ENCODE results near the gene LMCD1. TPM values are rescaled to one million over a fixed set of nuclear protein-coding genes. Genes with fewer than 3 reads are reported as not detected.

LMCD1 gene
- total and polyA plus RNA-seq, 2 experiments from 2014 or later: 21.8 to 35.3 TPM

- no peaks in the 10 kb centered on the region for H3K36me3 Mint-ChIP-seq (ENCODE audit: low read depth)
- H3K36me3 ChIP-seq (ENCODE audit: insufficient read depth): no peaks in the 10 kb centered on the region
- H3K79me2 ChIP-seq (replicated peaks; ENCODE audit: insufficient read depth): no peaks in the 10 kb centered on the region
- no peaks in the 10 kb centered on the region for H3K9me3 Mint-ChIP-seq
- H3K9me2 ChIP-seq (ENCODE audit: insufficient read depth): no peaks in the 10 kb centered on the region
- H3K27ac Mint-ChIP-seq: no peak overlapping the region
- H3K4me1 ChIP-seq (ENCODE audit: insufficient read depth): no peaks in the 10 kb centered on the region
- H3F3A ChIP-seq (replicated peaks; ENCODE audit: low read depth): no peaks in the 10 kb centered on the region
- H3K4me3 Mint-ChIP-seq: no peak overlapping the region
- no peaks in the 10 kb centered on the region for H3K4me1 Mint-ChIP-seq
- H2AFZ ChIP-seq: no peak overlapping the region
- no peaks in the 10 kb centered on the region for H3K27me3 ChIP-seq (ENCODE audit: insufficient read depth)
- no peaks in the 10 kb centered on the region for H3K27me3 Mint-ChIP-seq (ENCODE audit: insufficient read depth, low read depth, poor library complexity)
- no peak overlapping the region for H3K4me3 ChIP-seq
- no peak for TF ChIP-seq ZNF331 (CRISPR knock-in tag; IDR thresholded peaks at IDR 0.05; ENCODE audit: low read depth)
- H3K4me2 ChIP-seq: no peak overlapping the region
- H3K27ac ChIP-seq (ENCODE audit: low read depth): no peak overlapping the region
- DNase-seq (ENCODE audit: low spot score) (no peak), ATAC-seq (peak; percentile 48; the same call in 2 of the 3 replicates)
- no peaks in the 10 kb centered on the region for H4K20me1 ChIP-seq (replicated peaks; ENCODE audit: insufficient read depth)
Observed at GRCh38 chr3:8593021-8593827, 91.6 kb downstream of the LMCD1 start.

GRCh38 chr3:8595252-8595651, 93.6 kb downstream of the LMCD1 start:
- Histone ChIP-seq H3K27me3 (ENCODE audit: insufficient read depth) (no peaks in the 10 kb centered on the region), H3F3A (replicated peaks; ENCODE audit: low read depth) (no peaks in the 10 kb centered on the region), H3K27ac (ENCODE audit: low read depth) (no peak overlapping the region), H2AFZ (no peak overlapping the region), H4K20me1 (replicated peaks; ENCODE audit: insufficient read depth) (no peaks in the 10 kb centered on the region), H3K4me2 (no peak overlapping the region), H3K79me2 (replicated peaks; ENCODE audit: insufficient read depth) (no peaks in the 10 kb centered on the region), H3K4me3 (no peak overlapping the region), H3K36me3 (ENCODE audit: insufficient read depth) (no peaks in the 10 kb centered on the region), H3K9me2 (ENCODE audit: insufficient read depth) (no peaks in the 10 kb centered on the region), H3K4me1 (ENCODE audit: insufficient read depth) (no peaks in the 10 kb centered on the region)
- ATAC-seq (no peak), DNase-seq (ENCODE audit: low spot score) (no peak)
- Mint-ChIP-seq H3K4me3 (no peak overlapping the region), H3K4me1 (no peaks in the 10 kb centered on the region), H3K27me3 (ENCODE audit: insufficient read depth, low read depth, poor library complexity) (no peaks in the 10 kb centered on the region), H3K9me3 (no peaks in the 10 kb centered on the region), H3K36me3 (ENCODE audit: low read depth) (no peaks in the 10 kb centered on the region), H3K27ac (no peak overlapping the region)
- TF ChIP-seq NANOG (IDR thresholded peaks at IDR 0.05; ENCODE audit: borderline replicate concordance) (no peak), ZNF462 (CRISPR knock-in tag; IDR thresholded peaks at IDR 0.05) (no peak)

All from GM23338 (cell line).